ENCODE measurements around the gene FITM1.

GRCh38 chr14:24089890-24090289 is 40.6 kb upstream of the FITM1 start:
- no peak for TF ChIP-seq EZH2 (IDR thresholded peaks at IDR 0.05; ENCODE audit: low read length)
- no peak for TF ChIP-seq CTCF (optimal IDR thresholded peaks at IDR 0.05 in 1 of 3, IDR thresholded peaks at IDR 0.05 in 1 of 3, conservative IDR thresholded peaks at IDR 0.05 in 1 of 3; ENCODE audit: extremely low read depth in 1 of 3, insufficient read depth in 2 of 3, low read length in 3 of 3)
